Suppressor macrophage treated with lipopolysaccharide for 4 hours (primary cell): Measurements from ENCODE around the gene NPRL2.

Experiments used
- DNase-seq: peaks from one replicate; pipeline ENCODE4 v3.0.0-alpha.2; 2020

The NPRL2 gene

GRCh38 chr3:50347187-50347813, 3.3 kb downstream of the NPRL2 start:
- peak; percentile 77 for DNase-seq

GRCh38 chr3:50345586-50346234, 4.9 kb downstream of the NPRL2 start, which contains the start of gene ZMYND10:
ZMYND10 (minus strand) TSS chr3:50345732; CDS start chr3:50345579, 153 bp downstream.
- DNase-seq: peak; percentile 85

- no peak for DNase-seq
Observed at GRCh38 chr3:50345008-50345407, 5.6 kb downstream of the NPRL2 start.

- DNase-seq: no peak
Observed at GRCh38 chr3:50342813-50343633, 7.6 kb downstream of the NPRL2 start.

GRCh38 chr3:50341996-50342650, 8.5 kb downstream of the NPRL2 start:
- no peak for DNase-seq

- no peak for DNase-seq
Observed at GRCh38 chr3:50341537-50341936, 9.0 kb downstream of the NPRL2 start.

- DNase-seq: peak; percentile 67
Observed at GRCh38 chr3:50340448-50341329, 9.9 kb downstream of the NPRL2 start, which contains the start of gene RASSF1. RASSF1 (minus strand) TSS chr3:50340836; CDS start chr3:50340805, 31 bp downstream.

- no peak for DNase-seq
Observed at GRCh38 chr3:50340147-50340447, 10.5 kb downstream of the NPRL2 start.

GRCh38 chr3:50339485-50340146, 11.0 kb downstream of the NPRL2 start:
- DNase-seq: no peak

- peak; percentile 49 for DNase-seq
Observed at GRCh38 chr3:50338965-50339364, 11.6 kb downstream of the NPRL2 start.

GRCh38 chr3:50337175-50337861, 13.3 kb downstream of the NPRL2 start:
- peak; percentile 100 for DNase-seq

- no peak for DNase-seq
Observed at GRCh38 chr3:50336452-50337174, 14.0 kb downstream of the NPRL2 start.

GRCh38 chr3:50334339-50335075, 16.1 kb downstream of the NPRL2 start:
- DNase-seq: no peak

GRCh38 chr3:50333744-50334328, 16.7 kb downstream of the NPRL2 start:
- DNase-seq: no peak

GRCh38 chr3:50331364-50331907, 19.1 kb downstream of the NPRL2 start:
- DNase-seq: no peak

GRCh38 chr3:50330330-50330729, 20.2 kb downstream of the NPRL2 start:
- no peak for DNase-seq

GRCh38 chr3:50327943-50328691, 22.5 kb downstream of the NPRL2 start, which contains the start of gene TUSC2:
TUSC2 (minus strand) TSS chr3:50328223; CDS start chr3:50328099, 124 bp downstream.
- DNase-seq: peak; percentile 98

GRCh38 chr3:50327129-50327528, 23.4 kb downstream of the NPRL2 start:
- DNase-seq: no peak
